AG09309 (cell line): ENCODE data around the gene SLC7A6.
"Not testable (repeated sequence)": the region's sequence is repeated elsewhere in the genome, so short reads cannot be mapped to it uniquely, and the experiment has no call there.

ENCODE experiments used
- DNase-seq: peaks from one replicate; pipeline ENCODE4 v3.0.0-alpha.2; 2010; ENCODE audit warnings: low read depth
- H3K4me3 ChIP-seq: 2 replicates; pipeline ENCODE4 v1.5.1; 2011; ENCODE audit warnings: mild to moderate bottlenecking, low read depth, low read length, moderate library complexity; ENCODE audit not compliant: control insufficient read depth
- TF ChIP-seq, protein P1 (sequence below): IDR thresholded peaks from 2 replicates; pipeline ENCODE4 v1.5.1; 2011; ENCODE audit warnings: mild to moderate bottlenecking, low read depth, low read length, inconsistent platforms; ENCODE audit not compliant: insufficient read depth, control insufficient read depth; ENCODE audit errors: missing control alignments

SLC7A6 gene

DNA sequence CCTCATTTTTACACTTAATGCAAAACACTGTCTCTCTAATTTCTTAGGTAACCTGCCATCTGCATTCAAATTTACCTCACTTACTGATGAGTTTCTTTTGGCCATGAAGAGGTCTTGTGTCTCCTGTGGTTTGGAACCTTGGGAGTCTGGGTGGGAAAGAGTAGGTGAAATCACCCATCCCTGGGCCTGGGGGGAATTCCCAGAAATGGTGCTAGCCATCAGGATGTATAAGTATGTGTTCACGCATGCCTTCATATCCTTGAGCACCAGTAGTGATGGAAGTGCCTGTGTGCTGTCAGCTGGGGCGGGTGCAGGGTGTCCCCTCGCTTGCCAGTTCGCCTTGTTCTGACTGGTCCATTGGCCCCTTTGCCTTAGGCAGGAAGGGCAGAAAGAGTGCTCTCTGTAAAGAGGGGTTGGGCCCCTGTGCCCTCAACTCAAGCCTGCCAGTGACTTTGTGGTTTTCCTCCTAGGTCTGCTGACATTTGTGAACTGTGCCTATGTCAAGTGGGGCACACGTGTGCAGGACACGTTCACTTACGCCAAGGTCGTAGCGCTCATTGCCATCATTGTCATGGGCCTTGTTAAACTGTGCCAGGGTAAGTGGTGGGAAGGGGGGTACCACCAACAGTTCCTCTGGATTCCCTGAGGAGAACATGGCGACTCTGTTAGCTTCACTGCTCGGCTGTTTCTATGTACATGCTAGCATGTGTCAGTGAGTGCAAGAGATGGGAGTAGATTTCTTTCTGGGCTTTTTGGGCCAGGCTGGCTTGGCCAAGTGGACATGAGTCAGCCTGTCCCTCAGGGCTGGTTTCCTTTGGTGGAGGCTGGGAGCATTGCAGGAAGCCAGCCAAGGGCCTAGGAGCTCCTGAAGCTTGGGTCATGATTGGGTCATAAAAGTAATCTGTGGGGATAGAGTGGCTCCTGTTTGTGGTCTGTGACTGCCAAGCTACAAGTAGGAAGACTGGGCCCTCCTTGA is 23.2 kb downstream of the SLC7A6 start:
- DNase-seq: peak; percentile 71
- no peak overlapping the region for H3K4me3 ChIP-seq
- TF ChIP-seq, protein P1, sequence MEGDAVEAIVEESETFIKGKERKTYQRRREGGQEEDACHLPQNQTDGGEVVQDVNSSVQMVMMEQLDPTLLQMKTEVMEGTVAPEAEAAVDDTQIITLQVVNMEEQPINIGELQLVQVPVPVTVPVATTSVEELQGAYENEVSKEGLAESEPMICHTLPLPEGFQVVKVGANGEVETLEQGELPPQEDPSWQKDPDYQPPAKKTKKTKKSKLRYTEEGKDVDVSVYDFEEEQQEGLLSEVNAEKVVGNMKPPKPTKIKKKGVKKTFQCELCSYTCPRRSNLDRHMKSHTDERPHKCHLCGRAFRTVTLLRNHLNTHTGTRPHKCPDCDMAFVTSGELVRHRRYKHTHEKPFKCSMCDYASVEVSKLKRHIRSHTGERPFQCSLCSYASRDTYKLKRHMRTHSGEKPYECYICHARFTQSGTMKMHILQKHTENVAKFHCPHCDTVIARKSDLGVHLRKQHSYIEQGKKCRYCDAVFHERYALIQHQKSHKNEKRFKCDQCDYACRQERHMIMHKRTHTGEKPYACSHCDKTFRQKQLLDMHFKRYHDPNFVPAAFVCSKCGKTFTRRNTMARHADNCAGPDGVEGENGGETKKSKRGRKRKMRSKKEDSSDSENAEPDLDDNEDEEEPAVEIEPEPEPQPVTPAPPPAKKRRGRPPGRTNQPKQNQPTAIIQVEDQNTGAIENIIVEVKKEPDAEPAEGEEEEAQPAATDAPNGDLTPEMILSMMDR: no peak

DNA sequence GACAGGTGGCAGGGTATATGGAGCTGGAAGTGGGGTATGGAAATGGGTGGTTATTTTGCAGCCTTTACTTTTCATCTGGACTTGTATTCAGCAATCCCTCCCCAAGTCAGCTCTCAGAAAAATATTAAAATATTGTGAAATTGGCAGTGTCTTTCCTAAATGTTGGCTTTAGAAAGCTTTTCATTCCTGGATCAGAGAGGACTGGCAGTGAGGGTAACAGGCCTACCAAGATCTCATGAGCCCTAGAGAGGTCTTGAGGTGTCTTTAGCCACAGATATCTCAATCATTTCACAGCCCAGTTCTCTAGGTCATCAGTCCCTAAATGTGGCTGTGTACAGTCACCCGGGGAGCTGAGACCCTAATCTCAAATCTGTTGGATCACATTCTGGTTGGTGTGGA is 23.9 kb downstream of the SLC7A6 start:
- TF ChIP-seq, protein P1: no peak
- no peak for DNase-seq
- no peak overlapping the region for H3K4me3 ChIP-seq

DNA sequence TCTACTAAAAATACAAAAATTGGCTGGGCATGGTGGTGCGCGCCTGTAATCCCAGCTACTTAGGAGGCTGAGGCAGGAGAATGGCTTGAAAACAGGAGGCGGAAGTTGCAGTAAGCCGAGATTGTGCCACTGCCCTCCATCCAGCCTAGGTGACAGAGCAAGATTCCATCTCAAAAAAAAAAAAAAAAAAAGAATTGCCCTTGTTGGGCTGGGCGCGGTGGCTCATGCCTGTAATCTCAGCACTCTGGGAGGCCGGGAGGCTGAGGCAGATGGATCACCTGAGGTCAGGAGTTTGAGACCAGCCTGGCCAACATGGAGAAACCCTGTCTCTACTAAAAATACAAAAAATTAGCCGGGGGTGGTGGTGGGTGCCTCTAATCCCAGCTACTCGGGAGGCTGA is 24.5 kb downstream of the SLC7A6 start:
- not testable (repeated sequence) for DNase-seq, H3K4me3 ChIP-seq

DNA sequence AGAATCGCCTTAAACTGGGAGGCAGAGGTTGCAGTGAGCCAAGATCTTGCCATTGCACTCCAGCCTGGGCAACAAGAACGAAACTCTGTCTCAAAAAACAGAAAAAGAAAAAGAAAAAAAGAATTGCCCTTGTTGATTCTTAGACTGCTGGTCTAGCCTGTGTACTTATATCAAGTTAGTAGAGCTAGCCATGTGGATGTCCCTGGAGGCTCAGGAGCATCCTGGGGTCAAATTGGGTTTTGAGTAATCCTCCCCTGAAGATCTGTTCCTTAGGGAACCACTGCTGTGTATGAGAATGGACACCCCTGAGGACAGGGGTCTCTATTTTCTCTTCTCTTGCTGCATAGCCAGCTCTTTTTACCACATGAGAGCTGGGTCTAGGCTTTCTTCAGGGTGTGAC is 24.9 kb downstream of the SLC7A6 start:
- TF ChIP-seq, protein P1: no peak
- DNase-seq: no peak
- H3K4me3 ChIP-seq: no peak overlapping the region

DNA sequence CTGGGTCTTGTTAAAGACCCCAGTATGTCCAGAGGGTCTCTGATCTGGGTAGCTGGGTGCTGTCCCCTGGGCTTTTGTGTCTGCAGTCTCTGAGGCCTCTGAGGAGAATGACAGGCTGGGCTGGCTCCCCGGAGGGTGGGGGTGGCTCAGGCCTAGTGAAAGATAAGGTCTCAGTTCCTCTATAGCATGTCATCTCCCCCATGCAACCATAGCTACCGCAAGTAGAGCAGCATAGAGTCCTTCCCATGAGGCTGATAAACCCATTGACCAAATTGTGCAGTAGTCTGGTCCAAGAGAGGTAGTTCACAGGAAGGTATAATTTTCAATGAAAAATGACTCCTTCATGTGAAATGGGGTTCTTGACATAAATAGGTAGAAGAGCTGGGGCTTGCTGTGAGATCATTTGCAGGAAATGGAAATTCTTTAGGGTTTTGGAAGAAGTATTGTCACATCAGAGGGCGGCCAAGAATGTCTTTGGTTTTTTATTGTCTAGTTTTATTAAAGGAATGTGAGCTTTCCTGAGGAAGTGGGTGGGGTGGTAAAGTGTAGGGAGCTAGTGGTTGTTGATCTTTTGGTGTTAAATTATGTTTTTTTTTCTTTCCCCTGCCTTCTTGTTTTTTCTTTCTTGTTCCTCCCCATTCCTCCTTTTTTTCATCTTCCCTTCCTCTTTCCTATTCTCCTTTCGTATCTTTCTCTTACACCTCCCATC is 25.4 kb downstream of the SLC7A6 start:
- DNase-seq: peak; percentile 23
- no peak overlapping the region for H3K4me3 ChIP-seq
- TF ChIP-seq, protein P1: no peak

DNA sequence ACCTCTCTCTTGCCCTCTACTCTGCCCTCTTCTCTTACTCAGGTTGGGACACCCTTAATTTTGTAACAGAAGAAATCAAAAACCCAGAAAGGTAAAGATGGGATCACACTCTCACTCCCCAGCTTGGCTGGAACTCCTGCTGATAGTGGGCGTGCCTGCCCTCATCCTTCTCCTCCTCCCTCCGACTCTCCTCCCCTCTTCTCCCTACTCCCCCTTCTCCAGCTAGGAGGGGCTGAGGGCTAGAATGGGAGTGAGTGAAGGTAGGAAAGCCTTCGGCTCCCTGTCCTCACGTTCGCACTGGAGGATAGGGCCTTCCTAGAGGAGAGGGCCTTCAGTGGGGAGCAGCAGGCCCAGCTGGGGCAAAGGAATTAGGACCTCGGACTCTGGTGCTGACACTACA is 26.1 kb downstream of the SLC7A6 start:
- no peak for DNase-seq
- TF ChIP-seq, protein P1: no peak
- no peak overlapping the region for H3K4me3 ChIP-seq

DNA sequence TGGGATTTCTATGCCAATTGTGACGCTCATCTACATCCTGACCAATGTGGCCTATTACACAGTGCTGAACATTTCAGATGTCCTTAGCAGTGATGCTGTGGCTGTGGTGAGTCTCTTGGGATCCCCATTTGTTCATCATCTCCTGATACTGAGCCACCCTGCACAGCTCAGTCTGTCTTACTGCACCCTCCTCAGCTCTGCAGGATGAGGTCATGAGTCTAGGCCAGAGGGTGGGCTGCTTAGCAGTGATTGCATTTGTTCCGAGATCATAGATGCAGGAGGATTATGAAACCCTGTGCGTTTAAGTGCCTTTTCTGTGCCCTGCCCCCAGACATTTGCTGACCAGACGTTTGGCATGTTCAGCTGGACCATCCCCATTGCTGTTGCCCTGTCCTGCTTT is 26.9 kb downstream of the SLC7A6 start:
- no peak overlapping the region for H3K4me3 ChIP-seq
- TF ChIP-seq, protein P1: no peak
- DNase-seq: no peak
